BLaER1 (cell line): ENCODE data around the gene SLC29A3.

Experiments
- H3K27ac ChIP-seq: shearing (Covaris generic); formaldehyde crosslinking; 2 replicates; pipeline ENCODE4 v1.8.1; 2022
- H3K27me3 ChIP-seq: shearing (Covaris generic); formaldehyde crosslinking; 2 replicates; pipeline ENCODE4 v1.8.1; 2022
- H3K36me3 ChIP-seq: shearing (Covaris generic); formaldehyde crosslinking; 2 replicates; pipeline ENCODE4 v1.8.1; 2022
- H3K4me1 ChIP-seq: shearing (Covaris generic); formaldehyde crosslinking; 2 replicates; pipeline ENCODE4 v1.8.1; 2022
- H3K4me2 ChIP-seq: shearing (Covaris generic); formaldehyde crosslinking; 2 replicates; pipeline ENCODE4 v1.8.1; 2022
- H3K4me3 ChIP-seq: shearing (Covaris generic); formaldehyde crosslinking; 2 replicates; pipeline ENCODE4 v1.8.1; 2022
- H3K9ac ChIP-seq: shearing (Covaris generic); formaldehyde crosslinking; 2 replicates; pipeline ENCODE4 v1.8.1; 2022
- H3K9me3 ChIP-seq: shearing (Covaris generic); formaldehyde crosslinking; 2 replicates; pipeline ENCODE4 v1.8.1; 2022
- H4K20me1 ChIP-seq: shearing (Covaris generic); formaldehyde crosslinking; 2 replicates; pipeline ENCODE4 v1.8.1; 2022
- Cebpa-rat ChIP-seq: shearing (Covaris generic); IDR thresholded peaks from 2 replicates; pipeline ENCODE4 v1.8.1; 2022

SLC29A3 gene

GRCh38 chr10:71342573-71343391, 23.7 kb downstream of the SLC29A3 start:
- Histone ChIP-seq H3K36me3 (peaks cover 46% of the 10 kb centered on the region), H3K4me2 (no peak overlapping the region), H3K9ac (no peak overlapping the region), H3K4me3 (no peak overlapping the region), H3K9me3 (no peaks in the 10 kb centered on the region), H3K27ac (no peak overlapping the region), H4K20me1 (peaks cover 58% of the 10 kb centered on the region), H3K4me1 (peaks cover 34% of the 10 kb centered on the region), H3K27me3 (no peaks in the 10 kb centered on the region)
- TF ChIP-seq Cebpa-rat, result no peak

- H3K4me1 ChIP-seq, result peaks cover 28% of the 10 kb centered on the region
- H3K4me2 ChIP-seq, result peak overlapping the region; percentile 40; the same call in 1 of the 2 replicates
- peaks cover 58% of the 10 kb centered on the region for H4K20me1 ChIP-seq
- no peak overlapping the region for H3K9ac ChIP-seq
- H3K9me3 ChIP-seq, result no peaks in the 10 kb centered on the region
- H3K27ac ChIP-seq, result no peak overlapping the region
- no peak for TF ChIP-seq Cebpa-rat
- H3K4me3 ChIP-seq, result no peak overlapping the region
- no peaks in the 10 kb centered on the region for H3K27me3 ChIP-seq
- H3K36me3 ChIP-seq, result peaks cover 46% of the 10 kb centered on the region
Observed at GRCh38 chr10:71343392-71343773, 24.3 kb downstream of the SLC29A3 start.

- Histone ChIP-seq H4K20me1 (peaks cover 58% of the 10 kb centered on the region), H3K4me3 (no peak overlapping the region), H3K4me1 (peaks cover 22% of the 10 kb centered on the region), H3K36me3 (peaks cover 41% of the 10 kb centered on the region), H3K27ac (no peak overlapping the region), H3K9me3 (no peaks in the 10 kb centered on the region), H3K9ac (no peak overlapping the region), H3K27me3 (no peaks in the 10 kb centered on the region; the same call in 1 of the 2 replicates), H3K4me2 (peak overlapping the region; percentile 40)
- no peak for TF ChIP-seq Cebpa-rat
Observed at GRCh38 chr10:71344154-71344925, 25.3 kb downstream of the SLC29A3 start.

GRCh38 chr10:71344993-71345480, 26.0 kb downstream of the SLC29A3 start:
- Histone ChIP-seq H4K20me1 (peaks cover 58% of the 10 kb centered on the region), H3K9ac (no peak overlapping the region), H3K36me3 (peaks cover 40% of the 10 kb centered on the region), H3K4me1 (peaks cover 22% of the 10 kb centered on the region), H3K9me3 (no peaks in the 10 kb centered on the region), H3K27me3 (no peaks in the 10 kb centered on the region; the same call in 1 of the 2 replicates), H3K27ac (no peak overlapping the region), H3K4me2 (no peak overlapping the region), H3K4me3 (no peak overlapping the region)
- no peak for TF ChIP-seq Cebpa-rat

DNA sequence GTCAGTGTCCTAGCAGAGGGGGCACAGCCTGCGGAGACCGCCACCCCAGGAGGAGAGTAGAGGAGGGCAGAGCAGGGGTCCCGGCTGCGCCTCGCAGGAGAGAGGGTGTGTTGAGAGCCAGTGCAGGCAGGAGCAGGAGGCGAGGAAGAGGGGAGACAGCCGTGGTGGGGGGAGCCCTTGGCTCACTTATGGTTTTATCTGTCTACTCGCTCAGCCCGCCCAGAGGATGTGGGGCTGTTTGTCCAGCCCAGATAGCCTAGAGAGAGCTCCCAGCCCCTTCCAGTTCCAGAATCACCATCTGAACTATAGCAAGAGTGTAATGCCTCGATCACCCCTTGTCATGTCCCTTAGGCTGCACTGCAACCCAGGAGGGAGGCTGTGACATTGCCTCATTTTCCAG, 26.6 kb downstream of the SLC29A3 start:
- Histone ChIP-seq H3K27me3 (no peaks in the 10 kb centered on the region; the same call in 1 of the 2 replicates), H3K9me3 (no peaks in the 10 kb centered on the region), H3K4me2 (no peak overlapping the region), H4K20me1 (peaks cover 59% of the 10 kb centered on the region), H3K9ac (no peak overlapping the region), H3K27ac (no peak overlapping the region), H3K4me1 (peaks cover 22% of the 10 kb centered on the region), H3K36me3 (peaks cover 34% of the 10 kb centered on the region; the same call in 1 of the 2 replicates), H3K4me3 (no peak overlapping the region)
- no peak for TF ChIP-seq Cebpa-rat

DNA sequence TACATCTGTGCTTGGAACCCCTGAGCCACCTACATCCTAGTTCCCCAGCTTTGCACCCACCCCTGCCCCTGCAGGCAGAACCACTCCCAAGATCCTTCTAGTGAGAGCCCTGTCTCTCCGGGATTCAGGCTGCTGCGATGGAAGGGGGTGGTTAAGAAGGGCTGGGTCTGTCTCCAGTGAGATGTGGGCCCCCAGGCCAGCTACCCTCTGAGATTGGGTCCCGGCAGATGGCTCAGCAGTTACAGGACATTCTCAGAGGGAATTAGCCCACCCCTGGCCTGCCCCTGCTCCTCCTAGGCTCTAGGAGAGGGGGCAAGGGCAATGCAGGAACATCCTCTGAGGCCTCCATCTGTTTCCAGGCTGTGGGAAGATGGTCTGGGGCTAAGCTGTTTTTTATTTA, 27.7 kb downstream of the SLC29A3 start:
- Histone ChIP-seq H3K9me3 (no peaks in the 10 kb centered on the region), H3K36me3 (peaks cover 37% of the 10 kb centered on the region), H3K4me3 (no peak overlapping the region), H3K9ac (no peak overlapping the region), H3K4me2 (no peak overlapping the region), H4K20me1 (peaks cover 68% of the 10 kb centered on the region), H3K27me3 (no peaks in the 10 kb centered on the region; the same call in 1 of the 2 replicates), H3K4me1 (peaks cover 22% of the 10 kb centered on the region), H3K27ac (no peak overlapping the region)
- TF ChIP-seq Cebpa-rat, result no peak

DNA sequence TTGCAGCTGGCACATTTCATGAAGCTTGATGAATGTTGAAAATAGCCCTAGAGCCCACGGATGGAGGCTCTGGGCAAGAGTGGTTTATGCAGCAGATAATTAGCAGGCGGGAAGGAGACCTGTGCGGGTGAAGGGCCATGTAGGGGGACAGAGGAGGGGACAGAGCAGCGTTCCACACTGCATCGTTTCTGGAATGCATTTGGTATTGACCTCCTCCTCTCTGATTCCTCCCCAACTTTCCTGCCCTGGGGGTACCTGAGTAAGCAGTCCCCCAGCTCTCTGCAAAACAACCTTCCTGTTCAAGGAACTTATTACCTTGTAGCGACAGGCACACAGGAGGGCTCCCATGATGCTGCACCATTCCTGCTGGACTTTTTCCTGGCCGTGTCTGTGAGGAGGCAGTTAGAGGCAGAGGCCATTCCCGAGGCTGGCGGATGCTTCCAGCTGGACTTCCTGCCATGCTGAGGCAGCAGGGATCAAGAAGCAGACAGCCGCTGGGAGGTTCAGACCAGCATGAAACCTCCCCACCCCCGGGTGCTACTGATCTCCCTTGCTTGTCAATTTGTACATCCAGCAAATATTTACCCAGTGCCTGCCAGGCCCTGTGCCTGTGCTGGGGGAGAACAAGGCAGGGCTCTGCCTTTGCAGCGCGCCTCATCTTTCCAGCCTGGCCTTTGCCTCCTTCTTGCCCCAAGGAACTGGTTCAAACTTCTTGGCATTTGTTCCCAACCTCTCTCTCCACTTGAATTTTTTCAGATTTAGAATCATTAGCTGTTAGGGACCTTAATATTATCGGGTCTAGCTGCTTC, 28.7 kb downstream of the SLC29A3 start:
- H3K9me3 ChIP-seq, result no peaks in the 10 kb centered on the region
- peaks cover 22% of the 10 kb centered on the region for H3K4me1 ChIP-seq
- TF ChIP-seq Cebpa-rat, result no peak
- no peak overlapping the region for H3K9ac ChIP-seq
- peaks cover 70% of the 10 kb centered on the region for H4K20me1 ChIP-seq
- peaks cover 48% of the 10 kb centered on the region for H3K36me3 ChIP-seq
- no peaks in the 10 kb centered on the region; the same call in 1 of the 2 replicates for H3K27me3 ChIP-seq
- no peak overlapping the region for H3K4me2 ChIP-seq
- no peak overlapping the region for H3K27ac ChIP-seq
- H3K4me3 ChIP-seq, result no peak overlapping the region

DNA sequence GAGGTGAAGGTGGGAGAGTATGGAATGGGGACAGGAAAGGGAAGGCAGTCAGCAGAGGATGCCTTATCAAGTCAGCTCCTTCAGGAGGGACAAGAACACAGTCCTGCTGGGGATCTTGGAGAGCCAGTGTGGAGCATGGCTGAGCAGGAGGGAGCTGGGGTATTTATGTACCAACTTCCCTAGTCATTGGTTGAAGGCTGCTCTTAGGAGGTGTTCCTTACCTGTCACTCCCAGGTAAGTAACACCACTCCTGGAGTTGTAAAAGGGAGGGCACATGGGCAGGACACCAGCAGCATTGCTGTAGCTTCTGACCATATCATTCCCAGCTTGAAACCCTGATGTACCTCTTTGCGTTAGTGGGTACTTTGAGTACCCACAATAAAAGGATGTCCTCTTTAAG, 29.8 kb downstream of the SLC29A3 start:
- Histone ChIP-seq H3K27ac (no peak overlapping the region), H3K36me3 (peaks cover 55% of the 10 kb centered on the region), H3K9ac (no peak overlapping the region), H3K27me3 (no peaks in the 10 kb centered on the region; the same call in 1 of the 2 replicates), H4K20me1 (peaks cover 65% of the 10 kb centered on the region), H3K4me2 (no peak overlapping the region), H3K9me3 (no peaks in the 10 kb centered on the region), H3K4me3 (no peak overlapping the region), H3K4me1 (peaks cover 14% of the 10 kb centered on the region)
- no peak for TF ChIP-seq Cebpa-rat

DNA sequence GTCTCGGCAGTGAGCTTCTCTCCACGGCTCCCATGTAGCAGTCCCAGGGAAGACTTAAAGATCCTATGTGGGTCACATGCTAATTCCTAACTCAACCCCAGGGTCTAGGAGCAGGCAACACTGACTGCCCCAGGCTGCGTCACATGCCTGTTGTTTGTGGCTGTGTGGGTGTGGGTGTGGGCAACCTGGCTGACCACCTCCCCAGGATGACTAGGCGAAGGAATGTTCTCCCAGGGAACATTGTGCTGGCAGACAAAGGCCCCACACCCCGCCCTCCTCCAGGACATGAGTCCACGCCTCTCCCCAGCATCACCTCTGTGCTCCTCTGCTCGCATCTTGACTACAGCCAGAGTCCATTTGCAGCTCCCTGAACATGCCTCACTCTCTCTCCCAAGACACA, 30.3 kb downstream of the SLC29A3 start:
- H3K27me3 ChIP-seq, result no peaks in the 10 kb centered on the region; the same call in 1 of the 2 replicates
- TF ChIP-seq Cebpa-rat, result no peak
- no peaks in the 10 kb centered on the region for H3K9me3 ChIP-seq
- H3K9ac ChIP-seq, result no peak overlapping the region
- no peak overlapping the region for H3K4me3 ChIP-seq
- H3K36me3 ChIP-seq, result peaks cover 57% of the 10 kb centered on the region
- peaks cover 60% of the 10 kb centered on the region for H4K20me1 ChIP-seq
- H3K27ac ChIP-seq, result no peak overlapping the region
- H3K4me1 ChIP-seq, result peaks cover 8% of the 10 kb centered on the region
- H3K4me2 ChIP-seq, result no peak overlapping the region
